ENCODE data around the gene CSF2. TPM values are rescaled to one million over a fixed set of nuclear protein-coding genes. Genes with fewer than 3 reads are reported as not detected.

CSF2 gene
- polyA plus RNA-seq, 1 of the 3 experiments (the other 2 are of a cell fraction): 0.97 TPM

DNA sequence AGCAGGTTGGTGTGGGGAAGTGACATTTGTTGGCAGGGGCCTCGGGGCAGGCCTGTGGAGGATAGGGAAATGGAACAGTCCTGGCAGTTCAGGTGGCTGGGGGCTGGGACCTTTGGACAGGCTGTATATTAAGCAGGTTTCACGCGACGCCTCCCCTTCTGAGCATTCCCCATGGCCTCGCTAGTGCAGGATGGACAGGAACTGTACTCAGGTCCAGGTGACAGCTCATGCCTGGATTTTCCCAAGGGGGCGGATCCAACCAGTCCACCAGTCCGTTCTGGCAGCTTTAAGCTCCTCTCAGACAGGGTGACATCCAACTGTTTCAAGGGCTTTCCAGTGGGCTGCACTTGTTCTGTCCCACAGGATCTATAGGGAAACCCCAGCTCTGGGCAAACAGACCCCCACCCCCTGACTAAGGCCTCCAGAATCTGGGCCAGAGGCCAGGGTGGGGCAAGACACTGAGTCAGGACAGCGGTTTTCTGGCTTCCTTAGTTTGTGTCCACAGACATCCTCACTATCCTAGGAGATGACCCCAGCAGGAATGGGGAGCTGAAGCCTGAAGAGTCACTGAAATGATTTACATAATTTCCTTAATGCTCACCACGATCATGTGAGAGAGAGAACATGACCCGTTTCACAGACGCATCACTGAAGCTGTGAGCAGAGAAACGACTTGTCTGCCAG lies 20.9 kb downstream of the CSF2 start (continued):
- TF ChIP-seq EZH2phosphoT487 (IDR thresholded peaks at IDR 0.05; ENCODE audit: borderline replicate concordance, low read depth): no peak
- no peak for TF ChIP-seq YY1 (IDR thresholded peaks at IDR 0.05; ENCODE audit: low read depth)
- TF ChIP-seq, protein P1, sequence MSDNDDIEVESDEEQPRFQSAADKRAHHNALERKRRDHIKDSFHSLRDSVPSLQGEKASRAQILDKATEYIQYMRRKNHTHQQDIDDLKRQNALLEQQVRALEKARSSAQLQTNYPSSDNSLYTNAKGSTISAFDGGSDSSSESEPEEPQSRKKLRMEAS (IDR thresholded peaks at IDR 0.05; ENCODE audit: low read depth): no peak; the same call in 1 of the 2 replicates
- TF ChIP-seq TCF12 (IDR thresholded peaks at IDR 0.05): peak; percentile 75

DNA sequence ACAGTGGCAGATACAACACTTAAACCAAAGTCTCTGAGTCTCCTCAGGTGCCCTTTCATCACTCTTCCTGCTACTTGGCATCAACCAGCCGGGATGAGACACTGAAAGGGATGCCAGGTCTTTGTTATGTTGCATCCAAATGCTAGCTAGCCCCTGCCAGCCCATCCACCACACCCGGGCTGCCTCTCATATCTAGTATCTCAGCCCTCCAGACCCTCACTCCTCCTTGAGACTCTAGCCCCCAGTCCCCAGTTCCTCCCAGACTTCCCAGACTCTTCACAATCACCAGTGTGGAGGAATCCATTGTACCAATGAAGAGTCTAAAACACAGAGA lies 21.5 kb downstream of the CSF2 start:
- no peaks in the 10 kb centered on the region for H3K9me3 ChIP-seq
- peaks cover 9% of the 10 kb centered on the region for H3F3A ChIP-seq (replicated peaks; ENCODE audit: insufficient read depth)
- H3K36me3 ChIP-seq (replicated peaks in 1 of 2; ENCODE audit: control insufficient read depth in 1 of 2, insufficient read depth in 2 of 2, low read length in 1 of 2): no peaks in the 10 kb centered on the region
- H3K27ac ChIP-seq (ENCODE audit: low read depth in 2 of 2, low read length in 1 of 2): peak overlapping the region in 1 of 2 experiments; percentile 78; a peak in 2 of 4 replicates
- peak overlapping the region; percentile 51 for H3K4me2 ChIP-seq
- no peaks in the 10 kb centered on the region for H3K79me2 ChIP-seq (ENCODE audit: insufficient read depth)
- peaks cover 0 to 19% of the 10 kb centered on the region in 2 experiments; a peak in 3 of 4 replicates for H3K4me1 ChIP-seq (ENCODE audit: control insufficient read depth in 1 of 2, insufficient read depth in 2 of 2, low read depth in 1 of 2, low read length in 1 of 2)
- POLR2A ChIA-PET: no interaction called here
- no peak for TF ChIP-seq FOXJ3 (CRISPR knock-in tag; IDR thresholded peaks at IDR 0.05)
- TF ChIP-seq TAF1 (IDR thresholded peaks at IDR 0.05; ENCODE audit: borderline replicate concordance, low read depth, low read length): no peak
- TF ChIP-seq, protein P2, sequence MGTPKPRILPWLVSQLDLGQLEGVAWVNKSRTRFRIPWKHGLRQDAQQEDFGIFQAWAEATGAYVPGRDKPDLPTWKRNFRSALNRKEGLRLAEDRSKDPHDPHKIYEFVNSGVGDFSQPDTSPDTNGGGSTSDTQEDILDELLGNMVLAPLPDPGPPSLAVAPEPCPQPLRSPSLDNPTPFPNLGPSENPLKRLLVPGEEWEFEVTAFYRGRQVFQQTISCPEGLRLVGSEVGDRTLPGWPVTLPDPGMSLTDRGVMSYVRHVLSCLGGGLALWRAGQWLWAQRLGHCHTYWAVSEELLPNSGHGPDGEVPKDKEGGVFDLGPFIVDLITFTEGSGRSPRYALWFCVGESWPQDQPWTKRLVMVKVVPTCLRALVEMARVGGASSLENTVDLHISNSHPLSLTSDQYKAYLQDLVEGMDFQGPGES (IDR thresholded peaks at IDR 0.05; ENCODE audit: low read depth, low read length): no peak
- no peak for TF ChIP-seq ELF1 (IDR thresholded peaks at IDR 0.05)
- no peak for TF ChIP-seq MXI1 (IDR thresholded peaks at IDR 0.05; ENCODE audit: low read depth, low read length)
- TF ChIP-seq TCF12 (IDR thresholded peaks at IDR 0.05): no peak
- TF ChIP-seq YY1 (IDR thresholded peaks at IDR 0.05; ENCODE audit: low read depth): no peak
- TF ChIP-seq, protein P3, sequence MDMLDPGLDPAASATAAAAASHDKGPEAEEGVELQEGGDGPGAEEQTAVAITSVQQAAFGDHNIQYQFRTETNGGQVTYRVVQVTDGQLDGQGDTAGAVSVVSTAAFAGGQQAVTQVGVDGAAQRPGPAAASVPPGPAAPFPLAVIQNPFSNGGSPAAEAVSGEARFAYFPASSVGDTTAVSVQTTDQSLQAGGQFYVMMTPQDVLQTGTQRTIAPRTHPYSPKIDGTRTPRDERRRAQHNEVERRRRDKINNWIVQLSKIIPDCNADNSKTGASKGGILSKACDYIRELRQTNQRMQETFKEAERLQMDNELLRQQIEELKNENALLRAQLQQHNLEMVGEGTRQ (IDR thresholded peaks at IDR 0.05; ENCODE audit: borderline replicate concordance, low read depth, low read length): no peak
- no peak for TF ChIP-seq NFIC (IDR thresholded peaks at IDR 0.05; ENCODE audit: borderline replicate concordance)
- TF ChIP-seq, protein P4, sequence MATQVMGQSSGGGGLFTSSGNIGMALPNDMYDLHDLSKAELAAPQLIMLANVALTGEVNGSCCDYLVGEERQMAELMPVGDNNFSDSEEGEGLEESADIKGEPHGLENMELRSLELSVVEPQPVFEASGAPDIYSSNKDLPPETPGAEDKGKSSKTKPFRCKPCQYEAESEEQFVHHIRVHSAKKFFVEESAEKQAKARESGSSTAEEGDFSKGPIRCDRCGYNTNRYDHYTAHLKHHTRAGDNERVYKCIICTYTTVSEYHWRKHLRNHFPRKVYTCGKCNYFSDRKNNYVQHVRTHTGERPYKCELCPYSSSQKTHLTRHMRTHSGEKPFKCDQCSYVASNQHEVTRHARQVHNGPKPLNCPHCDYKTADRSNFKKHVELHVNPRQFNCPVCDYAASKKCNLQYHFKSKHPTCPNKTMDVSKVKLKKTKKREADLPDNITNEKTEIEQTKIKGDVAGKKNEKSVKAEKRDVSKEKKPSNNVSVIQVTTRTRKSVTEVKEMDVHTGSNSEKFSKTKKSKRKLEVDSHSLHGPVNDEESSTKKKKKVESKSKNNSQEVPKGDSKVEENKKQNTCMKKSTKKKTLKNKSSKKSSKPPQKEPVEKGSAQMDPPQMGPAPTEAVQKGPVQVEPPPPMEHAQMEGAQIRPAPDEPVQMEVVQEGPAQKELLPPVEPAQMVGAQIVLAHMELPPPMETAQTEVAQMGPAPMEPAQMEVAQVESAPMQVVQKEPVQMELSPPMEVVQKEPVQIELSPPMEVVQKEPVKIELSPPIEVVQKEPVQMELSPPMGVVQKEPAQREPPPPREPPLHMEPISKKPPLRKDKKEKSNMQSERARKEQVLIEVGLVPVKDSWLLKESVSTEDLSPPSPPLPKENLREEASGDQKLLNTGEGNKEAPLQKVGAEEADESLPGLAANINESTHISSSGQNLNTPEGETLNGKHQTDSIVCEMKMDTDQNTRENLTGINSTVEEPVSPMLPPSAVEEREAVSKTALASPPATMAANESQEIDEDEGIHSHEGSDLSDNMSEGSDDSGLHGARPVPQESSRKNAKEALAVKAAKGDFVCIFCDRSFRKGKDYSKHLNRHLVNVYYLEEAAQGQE (IDR thresholded peaks at IDR 0.05; ENCODE audit: low read depth, low read length): no peak
- TF ChIP-seq FOXM1 (IDR thresholded peaks at IDR 0.05; ENCODE audit: low read depth): no peak
- no peak for TF ChIP-seq POLR2AphosphoS5 (IDR thresholded peaks at IDR 0.05; ENCODE audit: low read depth, low read length)
- TF ChIP-seq JUND (IDR thresholded peaks at IDR 0.05): no peak
- TF ChIP-seq FOSL2 (IDR thresholded peaks at IDR 0.05; ENCODE audit: borderline replicate concordance, low read depth): no peak
- TF ChIP-seq, protein P5, sequence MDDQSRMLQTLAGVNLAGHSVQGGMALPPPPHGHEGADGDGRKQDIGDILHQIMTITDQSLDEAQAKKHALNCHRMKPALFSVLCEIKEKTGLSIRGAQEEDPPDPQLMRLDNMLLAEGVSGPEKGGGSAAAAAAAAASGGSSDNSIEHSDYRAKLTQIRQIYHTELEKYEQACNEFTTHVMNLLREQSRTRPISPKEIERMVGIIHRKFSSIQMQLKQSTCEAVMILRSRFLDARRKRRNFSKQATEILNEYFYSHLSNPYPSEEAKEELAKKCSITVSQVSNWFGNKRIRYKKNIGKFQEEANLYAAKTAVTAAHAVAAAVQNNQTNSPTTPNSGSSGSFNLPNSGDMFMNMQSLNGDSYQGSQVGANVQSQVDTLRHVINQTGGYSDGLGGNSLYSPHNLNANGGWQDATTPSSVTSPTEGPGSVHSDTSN (IDR thresholded peaks at IDR 0.05): no peak; the same call in 1 of the 2 replicates
- TF ChIP-seq, protein P1 (IDR thresholded peaks at IDR 0.05; ENCODE audit: low read depth): no peak
- TF ChIP-seq EZH2phosphoT487 (IDR thresholded peaks at IDR 0.05; ENCODE audit: borderline replicate concordance, low read depth): no peak
- 17% methylated on average over 2 of the region's 2 CpGs for WGBS (ENCODE audit: low lambda C conversion rate)
- no peak for DNase-seq
- H3K27me3 ChIP-seq (ENCODE audit: insufficient read depth): no peaks in the 10 kb centered on the region
- H3K4me3 ChIP-seq (ENCODE audit: low read depth in 2 of 2, low read length in 1 of 2): no peak overlapping the region
- H3K9me2 ChIP-seq: no peaks in the 10 kb centered on the region
- CTCF ChIA-PET: interaction anchor here (1.3 kb wide), 1 partner anchor 29 kb away, joined by 3 read pairs; no protein-coding TSS in a partner anchor
- no peaks in the 10 kb centered on the region for H4K20me1 ChIP-seq (ENCODE audit: insufficient read depth)
- H2AFZ ChIP-seq (ENCODE audit: low read depth): no peak overlapping the region
- H3K9ac ChIP-seq: peak overlapping the region; percentile 61
